Activated naive CD4-positive, alpha-beta T cell treated with anti-CD3 and anti-CD28 coated beads for 36 hours (primary cell): ENCODE data around the gene SUDS3. TPM values are rescaled to one million over a fixed set of nuclear protein-coding genes. Genes with fewer than 3 reads are reported as not detected.
"Not testable (repeated sequence)": the region's sequence is repeated elsewhere in the genome, so short reads cannot be mapped to it uniquely, and the experiment has no call there.

Source experiments
- CTCF ChIA-PET: fragments of 350-600 bp; sonication (Branson Sonifier 250); formaldehyde crosslinking; loops from one replicate; lab custom pipeline; 2021; ENCODE audit warnings: antibody characterized with exemption; lab: Charles Lee
- DNase-seq: peaks from one replicate; pipeline ENCODE4 v3.0.0-alpha.2; 2020
- H3K27ac Mint-ChIP-seq: one replicate; pipeline ENCODE4 v1.8.0; 2021; ENCODE audit warnings: mild to moderate bottlenecking, mixed read lengths
- H3K27me3 Mint-ChIP-seq: one replicate; pipeline ENCODE4 v1.8.0; 2021; ENCODE audit warnings: low read depth, mixed read lengths
- H3K36me3 Mint-ChIP-seq: one replicate; pipeline ENCODE4 v1.8.0; 2021; ENCODE audit warnings: low read depth, mixed read lengths
- H3K4me1 Mint-ChIP-seq: one replicate; pipeline ENCODE4 v1.8.0; 2021; ENCODE audit warnings: low read depth, mixed read lengths
- H3K4me3 Mint-ChIP-seq: one replicate; pipeline ENCODE4 v1.8.0; 2021; ENCODE audit warnings: mild to moderate bottlenecking, moderate library complexity, mixed read lengths
- H3K9me3 Mint-ChIP-seq: one replicate; pipeline ENCODE4 v1.8.0; 2021; ENCODE audit warnings: mixed read lengths
- intact Hi-C: fragments of 100-400 bp; cut with micrococcal nuclease; formaldehyde crosslinking; loops from one replicate; pipeline ENCODE4 v1.15.1; 2023
- total RNA-seq, 2 experiments: library from RNA; stranded (reverse); gene quantifications; one replicate each; pipeline ENCODE4 v1.2.3, GENCODE V29; 2021

Gene SUDS3
- total RNA-seq, 2 experiments from 2014 or later, result 17.5 to 18.6 TPM

DNA sequence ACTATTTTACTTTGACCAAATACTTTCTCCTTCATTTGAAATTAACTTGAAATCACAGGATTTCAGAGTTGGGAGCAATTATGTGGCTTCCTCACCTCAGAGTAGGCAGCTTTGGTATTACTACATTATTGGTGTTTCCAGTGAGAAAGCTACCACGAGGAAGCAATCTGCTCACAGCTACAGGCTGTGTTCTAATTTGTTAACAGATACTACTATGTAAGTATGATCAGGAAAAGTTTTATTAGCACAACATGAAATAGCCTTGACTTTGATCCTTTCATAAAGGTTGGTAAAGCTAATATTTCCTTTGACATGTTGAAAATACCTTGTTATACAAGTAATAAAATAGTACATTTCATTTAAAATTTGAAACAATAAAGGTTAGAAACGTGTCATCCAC is 34.3 kb upstream of the SUDS3 start:
- no peaks in the 10 kb centered on the region for H3K27me3 Mint-ChIP-seq
- no peak overlapping the region for H3K27ac Mint-ChIP-seq

DNA sequence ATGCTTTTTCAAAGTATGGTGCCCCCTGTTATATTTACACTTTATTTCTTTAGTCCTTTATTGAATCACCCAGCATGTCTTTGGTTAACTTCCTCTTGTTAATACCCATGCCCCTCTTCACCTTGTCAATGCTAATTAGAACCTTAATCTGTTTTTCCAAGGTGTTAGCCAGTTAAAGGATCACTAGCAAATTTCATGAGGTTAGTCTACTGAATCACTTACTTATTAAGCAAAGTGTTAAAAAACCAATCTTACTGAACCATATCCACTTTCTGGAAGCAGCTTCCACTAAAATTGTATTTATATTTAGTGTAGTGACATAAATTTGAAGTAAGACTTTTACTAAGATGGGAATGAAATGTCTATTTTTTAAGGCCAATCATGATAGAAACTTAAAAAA is 31.5 kb upstream of the SUDS3 start:
- no peak for DNase-seq
- Mint-ChIP-seq H3K27me3 (no peaks in the 10 kb centered on the region), H3K36me3 (peaks cover 2% of the 10 kb centered on the region), H3K4me1 (peaks cover 39% of the 10 kb centered on the region), H3K27ac (no peak overlapping the region), H3K9me3 (no peaks in the 10 kb centered on the region), H3K4me3 (no peak overlapping the region)
- CTCF ChIA-PET, result no interaction called here
- intact Hi-C loops, result no loop called here

More for the DNA sequence above, 34.3 kb upstream of the SUDS3 start:
- peaks cover 35% of the 10 kb centered on the region for H3K4me1 Mint-ChIP-seq
- no peak overlapping the region for H3K4me3 Mint-ChIP-seq
- DNase-seq, result no peak
- no peaks in the 10 kb centered on the region for H3K9me3 Mint-ChIP-seq
- H3K36me3 Mint-ChIP-seq, result peaks cover 8% of the 10 kb centered on the region
- CTCF ChIA-PET, result no interaction called here
- intact Hi-C loops, result no loop called here

DNA sequence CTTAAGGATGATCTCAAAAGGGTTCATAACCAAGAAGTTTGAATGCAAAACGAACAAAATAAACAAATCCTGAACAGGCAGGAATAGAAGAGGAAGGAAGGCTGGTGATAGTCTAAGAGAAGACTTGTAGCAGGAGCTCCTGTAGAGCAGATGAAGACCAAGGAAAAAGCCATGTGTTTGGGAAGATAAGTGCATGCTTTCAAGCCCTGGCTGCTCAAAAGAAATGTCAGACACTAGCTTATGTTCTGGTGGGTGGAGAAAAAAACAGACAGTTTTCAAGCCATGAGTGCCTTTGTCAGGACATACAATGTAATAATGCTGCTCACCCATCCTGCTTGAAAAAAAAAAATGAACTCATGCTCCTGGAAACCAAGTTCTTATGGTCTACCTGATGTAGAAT is 31.0 kb upstream of the SUDS3 start:
- intact Hi-C loops, result no loop called here
- H3K4me1 Mint-ChIP-seq, result peaks cover 37% of the 10 kb centered on the region
- H3K9me3 Mint-ChIP-seq, result no peaks in the 10 kb centered on the region
- no peak overlapping the region for H3K4me3 Mint-ChIP-seq
- no peaks in the 10 kb centered on the region for H3K36me3 Mint-ChIP-seq
- DNase-seq, result no peak
- CTCF ChIA-PET, result no interaction called here
- H3K27ac Mint-ChIP-seq, result no peak overlapping the region
- no peaks in the 10 kb centered on the region for H3K27me3 Mint-ChIP-seq

DNA sequence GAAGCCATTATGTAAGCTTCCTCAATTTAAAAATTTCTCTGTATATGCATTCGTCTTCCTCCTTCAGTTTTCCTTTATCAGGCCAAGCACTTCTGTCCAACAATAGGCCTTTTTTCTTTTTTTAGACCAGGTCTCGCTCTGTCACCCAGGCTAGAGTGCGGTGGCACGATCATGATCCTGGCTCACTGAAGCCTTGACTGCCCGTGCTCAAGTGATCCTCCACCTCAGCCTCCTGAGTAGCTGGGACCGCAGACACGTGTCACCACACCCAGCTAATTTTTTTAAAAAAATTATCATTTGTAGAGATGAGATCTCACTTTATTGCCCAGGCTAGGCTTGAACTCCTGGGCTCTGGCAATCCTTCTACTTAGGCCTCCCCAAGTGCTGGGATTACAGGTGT is 29.5 kb upstream of the SUDS3 start:
- intact Hi-C loops, result no loop called here
- Mint-ChIP-seq H3K4me1 (peaks cover 39% of the 10 kb centered on the region), H3K9me3 (no peaks in the 10 kb centered on the region), H3K36me3 (no peaks in the 10 kb centered on the region), H3K4me3 (no peak overlapping the region), H3K27me3 (no peaks in the 10 kb centered on the region), H3K27ac (no peak overlapping the region)
- CTCF ChIA-PET, result interaction anchor here (0.6 to 1.8 kb wide), 3 partner anchors 10 to 29 kb away, joined by 3 to 6 read pairs (median 5); no protein-coding TSS in a partner anchor
- no peak for DNase-seq

DNA sequence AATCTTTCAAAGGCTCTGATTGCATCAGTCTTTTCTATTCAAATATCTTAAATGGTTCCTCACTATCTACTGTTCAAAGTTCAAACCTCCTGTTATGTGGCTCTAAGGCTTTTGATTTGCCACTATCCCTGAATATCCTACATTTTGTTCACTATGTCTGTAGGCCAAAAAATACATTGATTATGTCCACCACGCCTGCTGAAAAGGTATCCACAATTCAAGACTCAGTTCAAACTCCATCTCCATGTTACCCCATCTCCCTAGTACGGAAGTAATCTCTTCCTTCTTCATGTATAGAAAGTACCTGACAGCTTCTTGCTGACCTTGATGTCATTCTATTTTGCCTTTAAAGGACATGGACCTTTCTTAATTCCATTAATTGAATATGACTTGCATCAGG is 28.4 kb upstream of the SUDS3 start:
- intact Hi-C loops, result no loop called here
- H3K27ac Mint-ChIP-seq, result no peak overlapping the region
- H3K4me1 Mint-ChIP-seq, result peaks cover 36% of the 10 kb centered on the region
- no peaks in the 10 kb centered on the region for H3K27me3 Mint-ChIP-seq
- H3K36me3 Mint-ChIP-seq, result peaks cover under 1% of the 10 kb centered on the region
- DNase-seq, result no peak
- CTCF ChIA-PET, result no interaction called here
- H3K9me3 Mint-ChIP-seq, result no peaks in the 10 kb centered on the region
- H3K4me3 Mint-ChIP-seq, result no peak overlapping the region

DNA sequence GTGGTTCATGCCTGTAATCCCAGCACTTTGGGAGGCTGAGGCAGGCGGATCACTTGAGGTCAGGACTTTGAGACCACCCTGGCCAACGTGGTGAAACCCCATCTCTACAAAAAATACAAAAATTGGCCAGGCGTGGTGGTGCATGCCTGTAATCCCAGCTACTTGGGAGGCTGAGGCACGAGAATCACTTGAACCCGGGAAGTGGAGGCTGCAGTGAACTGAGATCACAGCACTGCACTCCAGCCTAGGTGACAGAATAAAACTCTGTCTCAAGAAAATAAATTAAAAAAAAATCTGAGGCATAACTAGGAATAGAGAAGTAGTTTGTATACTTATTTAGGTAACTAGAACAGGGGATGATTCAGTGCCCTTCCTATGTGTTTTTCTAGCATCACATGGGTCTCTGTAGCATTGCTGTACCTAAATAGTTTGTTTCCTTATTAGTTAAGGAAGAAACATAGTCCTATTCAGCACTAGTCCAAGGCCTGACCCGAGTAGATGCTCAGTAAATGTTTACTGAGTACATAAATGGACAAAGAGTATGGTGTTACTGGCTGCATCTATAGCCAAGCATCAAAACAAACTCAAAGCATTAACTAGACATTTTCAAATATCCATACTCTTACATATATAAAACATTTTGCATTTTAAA is 25.3 kb upstream of the SUDS3 start:
- Mint-ChIP-seq H3K4me1 (peaks cover 49% of the 10 kb centered on the region), H3K36me3 (peaks cover 13% of the 10 kb centered on the region), H3K27ac (no peak overlapping the region), H3K4me3 (no peak overlapping the region), H3K9me3 (peaks cover 3% of the 10 kb centered on the region), H3K27me3 (no peaks in the 10 kb centered on the region)
- intact Hi-C loops, result no loop called here
- CTCF ChIA-PET, result interaction anchor here (1.1 kb wide), 1 partner anchor 42 kb away, joined by 3 read pairs; no protein-coding TSS in a partner anchor
- no peak for DNase-seq

DNA sequence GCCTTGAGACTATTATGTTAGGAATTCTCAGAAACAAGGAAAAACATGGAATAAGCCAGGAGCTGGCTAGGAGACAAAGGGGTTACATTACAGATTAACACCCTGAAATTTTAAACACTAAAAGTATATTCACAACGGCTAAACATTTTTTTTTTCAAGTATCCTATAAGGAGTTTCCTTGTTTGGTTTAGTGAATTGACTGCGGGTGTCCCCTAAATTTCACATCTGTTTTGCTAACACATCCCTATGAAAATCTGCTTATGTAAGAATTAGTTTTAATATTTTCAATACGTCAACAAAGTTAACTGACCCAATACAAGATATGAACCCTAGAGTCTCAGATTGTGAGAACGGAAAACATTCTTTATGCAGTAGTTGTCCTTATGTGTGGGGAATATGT is 22.6 kb upstream of the SUDS3 start:
- DNase-seq, result no peak
- H3K4me1 Mint-ChIP-seq, result peaks cover 52% of the 10 kb centered on the region
- peaks cover 13% of the 10 kb centered on the region for H3K36me3 Mint-ChIP-seq
- H3K4me3 Mint-ChIP-seq, result no peak overlapping the region
- peaks cover 3% of the 10 kb centered on the region for H3K9me3 Mint-ChIP-seq
- no peaks in the 10 kb centered on the region for H3K27me3 Mint-ChIP-seq
- intact Hi-C loops, result no loop called here
- CTCF ChIA-PET, result interaction anchor here (0.6 to 1.6 kb wide), 3 partner anchors 22 to 170 kb away, joined by 3 to 6 read pairs (median 4); no protein-coding TSS in a partner anchor
- H3K27ac Mint-ChIP-seq, result no peak overlapping the region

DNA sequence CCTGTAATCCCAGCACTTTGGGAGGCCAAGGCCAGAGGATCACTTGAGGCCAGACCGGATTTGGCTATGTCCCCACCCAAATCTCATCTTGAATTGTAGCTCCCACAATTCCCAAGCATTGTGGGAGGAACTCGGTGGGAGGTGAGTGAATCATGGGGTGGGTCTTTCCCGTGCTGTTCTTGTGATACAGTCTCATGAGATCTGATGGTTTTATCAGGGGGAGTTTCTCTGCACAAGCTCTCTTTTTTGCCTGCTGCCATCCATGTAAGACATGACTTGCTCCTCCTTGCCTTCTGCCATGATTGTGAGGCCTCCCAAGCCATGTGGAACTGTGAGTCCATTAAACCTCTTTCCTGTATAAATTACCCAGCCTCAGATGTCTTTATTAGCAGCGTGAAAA is 21.9 kb upstream of the SUDS3 start:
- H3K27ac Mint-ChIP-seq, result not testable (repeated sequence)
- peaks cover 49% of the 10 kb centered on the region for H3K4me1 Mint-ChIP-seq

DNA sequence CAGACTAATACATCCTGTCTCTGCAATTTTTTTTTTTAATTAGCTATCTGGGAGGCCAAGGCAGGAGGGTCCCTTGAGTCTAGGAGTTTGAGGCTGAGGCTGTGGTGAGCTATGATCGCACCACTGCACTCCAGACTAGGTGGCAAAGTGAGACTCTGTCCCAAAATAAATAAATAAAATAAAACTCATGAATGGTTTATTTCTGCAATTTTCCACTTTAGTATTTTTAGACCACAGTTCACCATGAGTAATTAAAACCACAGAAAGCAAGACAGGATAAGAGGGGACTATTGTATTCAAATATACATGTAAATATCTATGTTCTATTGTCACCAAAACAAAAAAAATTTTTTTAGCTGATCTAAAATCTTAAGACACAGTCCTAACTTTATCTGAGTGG is 21.5 kb upstream of the SUDS3 start:
- Mint-ChIP-seq H3K27ac (no peak overlapping the region), H3K36me3 (peaks cover 13% of the 10 kb centered on the region), H3K4me1 (peaks cover 53% of the 10 kb centered on the region), H3K4me3 (no peak overlapping the region), H3K27me3 (no peaks in the 10 kb centered on the region), H3K9me3 (peaks cover 3% of the 10 kb centered on the region)
- intact Hi-C loops, result loop anchor here (5.0 kb wide), 3 partner anchors 218 to 318 kb away; partner anchors contain the start of genes PEBP1 and WSB2
- CTCF ChIA-PET, result interaction anchor here (0.5 to 1.1 kb wide), 2 partner anchors 23 to 42 kb away, joined by 3 to 4 read pairs; no protein-coding TSS in a partner anchor
- no peak for DNase-seq

More for the DNA sequence above, 21.9 kb upstream of the SUDS3 start:
- CTCF ChIA-PET, result interaction anchor here (1.1 kb wide), 1 partner anchor 41 kb away, joined by 3 read pairs; no protein-coding TSS in a partner anchor
- H3K27me3 Mint-ChIP-seq, intact Hi-C loops, H3K4me3 Mint-ChIP-seq, H3K9me3 Mint-ChIP-seq, DNase-seq: not testable (repeated sequence)
- H3K36me3 Mint-ChIP-seq, result peaks cover 13% of the 10 kb centered on the region

DNA sequence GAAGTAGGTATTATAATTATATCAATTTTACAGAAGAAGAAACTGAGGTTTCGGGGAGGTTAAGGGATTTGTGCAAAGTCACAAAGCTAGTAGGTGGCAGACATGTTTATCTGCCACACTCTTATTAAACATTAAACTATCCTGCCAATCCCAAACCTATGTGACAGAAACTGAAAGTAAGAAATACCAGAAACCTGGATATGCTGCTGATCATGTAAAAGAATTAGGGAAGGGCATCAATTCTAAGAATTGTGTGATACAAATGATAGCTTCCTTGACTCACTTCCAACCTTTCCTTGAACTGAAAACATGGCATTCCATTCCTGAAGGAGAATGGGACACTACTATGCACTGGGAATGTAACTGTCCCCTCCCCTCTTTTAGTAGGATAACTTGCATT is 20.5 kb upstream of the SUDS3 start:
- H3K9me3 Mint-ChIP-seq, result peaks cover 3% of the 10 kb centered on the region
- peaks cover 57% of the 10 kb centered on the region for H3K4me1 Mint-ChIP-seq
- peaks cover 13% of the 10 kb centered on the region for H3K36me3 Mint-ChIP-seq
- intact Hi-C loops, result loop anchor here (2.0 to 5.0 kb wide), 4 partner anchors 15 to 319 kb away; partner anchors contain the start of genes PEBP1 and WSB2
- CTCF ChIA-PET, result interaction anchor here (0.6 to 2.3 kb wide), 2 partner anchors 9 to 288 kb away, joined by 3 to 6 read pairs; no protein-coding TSS in a partner anchor
- H3K27ac Mint-ChIP-seq, result no peak overlapping the region
- H3K27me3 Mint-ChIP-seq, result no peaks in the 10 kb centered on the region
- no peak overlapping the region for H3K4me3 Mint-ChIP-seq
- DNase-seq, result no peak

DNA sequence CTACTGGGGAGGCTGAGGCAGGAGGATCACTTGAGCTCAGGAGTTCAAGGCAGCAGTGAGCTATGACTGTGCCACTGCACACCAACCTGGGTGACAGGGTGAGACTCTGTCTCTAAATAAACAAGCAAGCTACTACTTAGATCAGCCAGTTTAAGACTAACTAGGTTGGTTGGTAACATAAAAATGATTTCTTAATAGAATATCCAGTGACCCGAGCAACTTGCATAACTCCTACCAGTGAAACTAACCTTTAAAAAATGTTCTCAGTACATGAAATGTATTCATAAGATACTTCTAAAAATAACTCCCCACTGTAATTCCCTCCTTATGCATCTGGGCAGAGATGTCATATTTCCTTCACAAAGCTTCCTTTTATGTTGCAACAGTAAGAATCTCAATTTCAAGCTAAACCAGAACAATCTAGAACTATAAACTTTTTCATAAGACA is 19.5 kb upstream of the SUDS3 start:
- Mint-ChIP-seq H3K36me3 (peaks cover 13% of the 10 kb centered on the region), H3K27ac (peak overlapping the region; percentile 90), H3K27me3 (no peaks in the 10 kb centered on the region), H3K4me3 (peak overlapping the region; percentile 73), H3K4me1 (peaks cover 55% of the 10 kb centered on the region), H3K9me3 (peaks cover 3% of the 10 kb centered on the region)
- intact Hi-C loops, result loop anchor here (1.0 to 5.0 kb wide), 5 partner anchors 16 to 320 kb away; partner anchors contain the start of genes PEBP1 and WSB2
- CTCF ChIA-PET, result interaction anchor here (0.6 to 3.4 kb wide), 9 partner anchors 10 to 1704 kb away, joined by 3 to 38 read pairs (median 4); partner anchors contain the start of gene SUDS3
- DNase-seq, result peak; percentile 33

DNA sequence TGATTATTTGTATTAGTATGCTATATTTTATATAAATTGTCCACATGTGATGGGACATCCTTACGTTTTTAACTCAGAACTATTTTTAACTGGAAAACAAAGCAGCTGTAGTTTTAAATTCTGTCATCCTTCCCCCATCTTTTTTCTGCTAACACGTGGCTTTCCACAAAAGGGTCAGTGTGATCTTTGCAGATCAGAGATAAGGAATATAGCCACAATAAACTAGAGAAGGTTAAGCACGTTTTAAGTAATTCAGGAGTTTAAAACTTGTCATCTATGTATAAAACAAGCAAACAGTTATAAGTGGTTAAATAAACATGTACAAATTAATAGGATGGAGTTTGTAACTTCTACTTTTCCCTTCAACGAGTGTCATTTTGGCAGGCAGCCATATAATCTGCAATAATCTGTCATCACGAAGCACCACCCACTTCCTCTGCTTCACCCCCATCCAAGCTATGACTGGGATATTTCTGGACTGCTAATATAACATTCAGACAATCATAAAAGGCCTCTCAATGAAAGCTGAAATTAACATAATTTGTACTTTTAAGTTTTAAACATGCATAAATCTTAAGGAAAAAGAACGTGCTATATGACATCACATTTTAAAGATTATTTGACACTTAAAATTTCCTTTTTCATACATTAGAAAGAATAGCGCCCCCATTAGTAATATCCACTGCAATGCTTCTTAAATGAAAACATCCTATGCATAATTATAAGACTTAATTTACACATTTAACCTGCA is 18.9 kb upstream of the SUDS3 start:
- DNase-seq, result peak; percentile 78
- CTCF ChIA-PET, result interaction anchor here (0.8 to 3.4 kb wide), 10 partner anchors 11 to 174 kb away, joined by 3 to 38 read pairs (median 4); partner anchors contain the start of gene SUDS3
- peaks cover 55% of the 10 kb centered on the region for H3K4me1 Mint-ChIP-seq
- intact Hi-C loops, result loop anchor here (1.0 to 5.0 kb wide), 5 partner anchors 17 to 320 kb away; partner anchors contain the start of genes PEBP1 and WSB2
- no peaks in the 10 kb centered on the region for H3K27me3 Mint-ChIP-seq
- peak overlapping the region; percentile 90 for H3K27ac Mint-ChIP-seq
- H3K9me3 Mint-ChIP-seq, result peaks cover 3% of the 10 kb centered on the region
- H3K36me3 Mint-ChIP-seq, result peaks cover 13% of the 10 kb centered on the region
- peak overlapping the region; percentile 73 for H3K4me3 Mint-ChIP-seq
